Neuronal stem cell (in vitro differentiated cells): ENCODE results near the gene ETNK1.

Experiments used
- DNase-seq: peaks from one replicate; pipeline ENCODE4 v3.0.0-alpha.2; 2013; ENCODE audit warnings: low spot score
- H2AFZ ChIP-seq: one replicate; pipeline ENCODE4 v1.6.1; 2013; ENCODE audit warnings: mild to moderate bottlenecking, low read length, inconsistent platforms
- H2AK5ac ChIP-seq: 2 replicates; pipeline ENCODE4 v1.6.1; 2013; ENCODE audit warnings: low read depth, mild to moderate bottlenecking, inconsistent platforms, low read length, moderate library complexity, mixed read lengths
- H2BK120ac ChIP-seq: 2 replicates; pipeline ENCODE4 v1.6.1; 2013; ENCODE audit warnings: low read depth, mild to moderate bottlenecking, inconsistent platforms, low read length, moderate library complexity, mixed read lengths
- H2BK12ac ChIP-seq: one replicate; pipeline ENCODE4 v1.6.1; 2013; ENCODE audit warnings: low read length, inconsistent platforms
- H2BK15ac ChIP-seq: 2 replicates; pipeline ENCODE4 v1.6.1; 2013; ENCODE audit warnings: mild to moderate bottlenecking, low read length, inconsistent platforms, mixed read lengths
- H2BK5ac ChIP-seq: one replicate; pipeline ENCODE4 v1.6.1; 2013; ENCODE audit warnings: inconsistent platforms, mild to moderate bottlenecking, low read length, moderate library complexity
- H3K14ac ChIP-seq: one replicate; pipeline ENCODE4 v1.6.1; 2013; ENCODE audit warnings: low read length, inconsistent platforms
- H3K18ac ChIP-seq: 2 replicates; pipeline ENCODE4 v1.6.1; 2013; ENCODE audit warnings: low read length, inconsistent platforms
- H3K23ac ChIP-seq: 2 replicates; pipeline ENCODE4 v1.6.1; 2013; ENCODE audit warnings: low read depth, mild to moderate bottlenecking, mixed read lengths, low read length, inconsistent platforms; ENCODE audit not compliant: poor library complexity
- H3K27ac ChIP-seq: replicated peaks from 3 replicates; pipeline ENCODE4 v1.5.1; 2013; ENCODE audit warnings: low read length, inconsistent platforms
- H3K27me3 ChIP-seq, 3 experiments: 2 replicates each; pipeline ENCODE4 v1.6.1; 2013; ENCODE audit warnings: low read length in 3 of 3, mild to moderate bottlenecking in 2 of 3, inconsistent platforms in 1 of 3, low read depth in 1 of 3, mixed read lengths in 1 of 3, moderate library complexity in 1 of 3; ENCODE audit not compliant: control insufficient read depth in 3 of 3, insufficient read depth in 3 of 3
- H3K36me3 ChIP-seq, 2 donors: replicated peaks in 1 of 2; 2 replicates each; pipeline ENCODE4 v1.6.1; 2013; ENCODE audit warnings: low read length in 2 of 2; ENCODE audit not compliant: control insufficient read depth in 2 of 2, insufficient read depth in 2 of 2
- H3K4ac ChIP-seq: 2 replicates; pipeline ENCODE4 v1.6.1; 2013; ENCODE audit warnings: inconsistent platforms, mild to moderate bottlenecking, low read length, moderate library complexity
- H3K4me1 ChIP-seq, 2 donors: 1 replicate in 1 of 2; 2 replicates in 1 of 2; pipeline ENCODE4 v1.6.1; 2013; ENCODE audit warnings: low read length in 2 of 2, low read depth in 1 of 2; ENCODE audit not compliant: control insufficient read depth in 2 of 2, insufficient read depth in 1 of 2
- H3K4me2 ChIP-seq: one replicate; pipeline ENCODE4 v1.6.1; 2013; ENCODE audit warnings: mild to moderate bottlenecking, low read length, inconsistent platforms; ENCODE audit not compliant: insufficient read depth, poor library complexity, severe bottlenecking
- H3K4me3 ChIP-seq, 2 donors: 2 replicates each; pipeline ENCODE4 v1.5.1; 2013; ENCODE audit warnings: low read length in 2 of 2, mild to moderate bottlenecking in 2 of 2, inconsistent platforms in 1 of 2, moderate library complexity in 1 of 2
- H3K79me1 ChIP-seq: one replicate; pipeline ENCODE4 v1.6.1; 2013; ENCODE audit warnings: low read depth, mild to moderate bottlenecking, inconsistent platforms, low read length, moderate library complexity
- H3K9ac ChIP-seq: one replicate; pipeline ENCODE4 v1.6.1; 2013; ENCODE audit warnings: mild to moderate bottlenecking, low read depth, low read length, inconsistent platforms; ENCODE audit not compliant: poor library complexity
- H3K9me3 ChIP-seq, 2 donors: replicated peaks in 1 of 2; 2 replicates each; pipeline versions ENCODE3 to v1.6.1; 2013; ENCODE audit warnings: low read length in 2 of 2, mild to moderate bottlenecking in 2 of 2, inconsistent platforms in 1 of 2, low read depth in 1 of 2, mixed read lengths in 1 of 2, moderate library complexity in 1 of 2; ENCODE audit not compliant: control insufficient read depth in 2 of 2, insufficient read depth in 1 of 2
- H4K8ac ChIP-seq: one replicate; pipeline ENCODE4 v1.6.1; 2013; ENCODE audit warnings: low read depth, mild to moderate bottlenecking, inconsistent platforms, low read length, moderate library complexity
- H4K91ac ChIP-seq: one replicate; pipeline ENCODE4 v1.6.1; 2013; ENCODE audit warnings: low read length, low read depth, mild to moderate bottlenecking, inconsistent platforms; ENCODE audit not compliant: poor library complexity
- WGBS, 2 donors: extraction: QIAGEN DNeasy Blood & Tissue Kit; methylation state at CpG; one replicate each; pipeline ENCODE4 v1.1.7; 2013; ENCODE audit warnings: missing lambda C conversion rate in 2 of 2, mixed read lengths in 1 of 2; ENCODE audit not compliant: insufficient read length in 2 of 2, insufficient replicate concordance in 1 of 2; ENCODE audit errors: extremely low coverage in 2 of 2; 5-methylcytosine and 5-hydroxymethylcytosine counted together

Gene ETNK1

DNA sequence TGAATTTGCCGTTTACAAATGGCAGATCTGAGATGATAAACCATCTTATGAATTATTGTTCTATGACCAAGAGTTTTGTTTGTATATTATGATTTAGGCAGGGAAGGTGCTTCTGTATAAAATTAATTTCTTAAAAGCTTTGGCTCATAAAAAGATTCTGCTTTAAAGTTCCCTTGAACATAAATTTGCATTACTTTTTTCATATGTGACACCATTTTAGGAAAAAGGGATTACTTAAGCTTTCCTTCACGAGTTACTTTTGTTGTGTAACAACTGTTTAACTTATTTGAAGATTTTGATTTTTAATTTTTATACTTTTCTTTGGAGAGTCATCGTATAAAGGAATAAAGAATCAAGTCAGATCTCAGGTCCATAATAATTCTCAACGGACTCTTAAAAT lies 3.3 kb downstream of the ETNK1 start:
- no peak overlapping the region for H2BK120ac ChIP-seq
- no peaks in the 10 kb centered on the region for H3K27me3 ChIP-seq
- H4K91ac ChIP-seq: no peak overlapping the region
- H3K23ac ChIP-seq: no peak overlapping the region
- no peak overlapping the region for H3K14ac ChIP-seq
- H3K4me1 ChIP-seq: peaks cover 3 to 17% of the 10 kb centered on the region in 2 donors
- no peak for DNase-seq
- no peak overlapping the region for H3K4me2 ChIP-seq
- no peak overlapping the region for H2BK5ac ChIP-seq
- no peak overlapping the region for H4K8ac ChIP-seq
- no peaks in the 10 kb centered on the region for H3K9me3 ChIP-seq
- H3K9ac ChIP-seq: no peak overlapping the region
- peaks cover 4% of the 10 kb centered on the region for H3K79me1 ChIP-seq
- no peak overlapping the region for H2BK12ac ChIP-seq
- no peak overlapping the region for H3K18ac ChIP-seq
- H3K36me3 ChIP-seq: peaks cover 0 to 57% of the 10 kb centered on the region in 2 donors
- H3K4me3 ChIP-seq: peak overlapping the region in 1 of 2 donors; percentile 20
- H2AFZ ChIP-seq: no peak overlapping the region
- no peak overlapping the region for H2AK5ac ChIP-seq
- H3K27ac ChIP-seq: no peak overlapping the region
- WGBS, 2 donors: no CpG with 5 or more reads among the region's 4 CpGs
- H2BK15ac ChIP-seq: no peak overlapping the region
- no peak overlapping the region for H3K4ac ChIP-seq

DNA sequence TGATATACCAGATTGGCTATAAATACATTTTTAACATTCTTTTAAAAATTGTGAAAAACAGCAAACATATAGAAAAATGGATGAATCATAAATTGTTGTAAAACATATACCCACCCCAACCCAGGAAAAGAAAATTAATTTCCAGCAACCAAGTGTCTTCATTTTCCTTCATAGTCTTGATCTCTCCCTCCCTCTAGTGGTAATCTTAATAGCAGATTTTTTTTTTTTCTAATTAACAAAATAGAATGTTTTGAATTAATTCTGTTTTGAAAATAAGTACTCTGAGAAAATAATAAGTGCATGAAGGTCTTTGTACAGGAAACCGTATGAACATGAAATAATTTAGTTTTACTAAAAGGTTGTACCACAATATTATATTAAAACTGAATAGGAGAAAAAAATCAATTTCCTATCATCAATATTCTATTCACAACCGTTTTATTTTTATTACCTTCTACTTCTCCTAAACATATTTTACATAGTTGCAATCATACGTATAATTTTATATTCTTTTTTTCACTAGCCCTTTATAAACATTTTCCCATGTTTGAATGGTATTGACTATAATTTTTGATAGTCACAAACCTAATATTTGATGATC lies 7.0 kb downstream of the ETNK1 start:
- H3K9ac ChIP-seq: no peak overlapping the region
- 100% methylated on average over 1 to 2 of the region's 3 CpGs for WGBS, 2 donors
- no peak overlapping the region for H2BK120ac ChIP-seq
- no peak overlapping the region for H2AK5ac ChIP-seq
- H3K4me2 ChIP-seq: no peak overlapping the region
- H3K27me3 ChIP-seq: no peaks in the 10 kb centered on the region
- H3K9me3 ChIP-seq: no peaks in the 10 kb centered on the region
- H3K27ac ChIP-seq: no peak overlapping the region
- no peak overlapping the region for H3K23ac ChIP-seq
- H3K14ac ChIP-seq: no peak overlapping the region
- no peak overlapping the region for H4K8ac ChIP-seq
- no peak overlapping the region for H3K4me3 ChIP-seq
- peaks cover 3% of the 10 kb centered on the region for H3K79me1 ChIP-seq
- H2BK12ac ChIP-seq: no peak overlapping the region
- no peak overlapping the region for H3K4ac ChIP-seq
- H2AFZ ChIP-seq: no peak overlapping the region
- peaks cover 0 to 93% of the 10 kb centered on the region in 2 donors for H3K36me3 ChIP-seq
- H4K91ac ChIP-seq: no peak overlapping the region
- no peak overlapping the region for H2BK15ac ChIP-seq
- DNase-seq: no peak
- peaks cover 2 to 16% of the 10 kb centered on the region in 2 donors for H3K4me1 ChIP-seq
- H2BK5ac ChIP-seq: no peak overlapping the region
- H3K18ac ChIP-seq: no peak overlapping the region

DNA sequence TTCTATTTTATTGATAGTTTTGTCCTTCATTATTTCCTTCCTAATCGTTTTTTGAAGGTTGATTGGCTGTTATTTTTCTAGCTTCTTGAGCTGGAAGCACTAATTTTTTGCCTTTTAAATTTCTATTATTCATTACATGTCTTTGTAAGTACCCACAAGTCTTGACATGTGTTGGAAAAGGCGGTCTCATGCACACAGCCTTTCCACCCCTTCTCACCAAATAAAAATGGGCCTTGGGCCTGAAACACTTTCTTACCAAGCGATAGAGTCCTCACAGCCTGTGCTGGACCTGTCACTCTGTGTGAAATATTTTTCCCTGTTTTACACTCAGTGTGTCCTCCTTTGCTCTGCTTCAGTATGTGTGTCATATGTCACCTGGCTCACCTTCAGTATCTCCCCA lies 9.9 kb downstream of the ETNK1 start:
- Histone ChIP-seq H2BK120ac (no peak overlapping the region), H4K91ac (no peak overlapping the region), H2BK5ac (no peak overlapping the region), H3K36me3 (peaks cover 0 to 67% of the 10 kb centered on the region in 2 donors), H3K27me3 (no peaks in the 10 kb centered on the region), H3K9me3 (no peaks in the 10 kb centered on the region), H2AK5ac (no peak overlapping the region), H3K27ac (no peak overlapping the region), H2BK15ac (no peak overlapping the region), H2AFZ (no peak overlapping the region), H3K79me1 (peaks cover 3% of the 10 kb centered on the region), H3K4ac (no peak overlapping the region), H3K14ac (no peak overlapping the region), H3K4me2 (no peak overlapping the region), H2BK12ac (no peak overlapping the region), H3K23ac (no peak overlapping the region), H3K18ac (no peak overlapping the region), H3K4me1 (peaks cover 0 to 2% of the 10 kb centered on the region in 2 donors), H3K9ac (no peak overlapping the region), H4K8ac (no peak overlapping the region), H3K4me3 (no peak overlapping the region)
- DNase-seq: no peak
- WGBS, 2 donors: no CpG with 5 or more reads among the region's 3 CpGs

DNA sequence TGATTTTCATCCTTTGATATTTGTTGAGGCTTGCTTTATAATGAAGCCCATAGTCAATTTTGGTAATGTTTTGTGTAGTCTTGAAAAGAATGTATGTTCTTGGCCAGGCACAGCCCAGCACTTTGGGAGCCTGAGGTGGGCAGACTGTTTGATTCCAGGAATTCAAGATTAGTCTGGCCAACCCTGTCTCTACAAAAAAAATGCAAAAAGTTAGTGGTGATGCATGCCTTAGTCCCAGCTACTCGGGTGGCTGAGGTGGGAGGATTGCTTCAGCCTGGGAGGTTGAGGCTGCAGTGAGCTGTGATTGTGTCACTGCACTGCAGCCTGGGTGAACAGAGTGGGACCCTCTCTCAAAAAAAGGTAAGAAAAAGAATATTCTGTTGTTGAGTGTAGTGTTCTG lies 10.8 kb downstream of the ETNK1 start:
- peaks cover 0 to 2% of the 10 kb centered on the region in 2 donors for H3K4me1 ChIP-seq
- DNase-seq: no peak
- no peaks in the 10 kb centered on the region for H3K27me3 ChIP-seq
- H3K14ac ChIP-seq: no peak overlapping the region
- no peak overlapping the region for H4K8ac ChIP-seq
- H4K91ac ChIP-seq: no peak overlapping the region
- H3K4me2 ChIP-seq: no peak overlapping the region
- no peak overlapping the region for H2BK5ac ChIP-seq
- no peak overlapping the region for H3K4ac ChIP-seq
- H3K18ac ChIP-seq: no peak overlapping the region
- H3K27ac ChIP-seq: no peak overlapping the region
- H3K36me3 ChIP-seq: peaks cover 0 to 61% of the 10 kb centered on the region in 2 donors
- H3K23ac ChIP-seq: no peak overlapping the region
- no peak overlapping the region for H2AFZ ChIP-seq
- H3K9ac ChIP-seq: no peak overlapping the region
- peaks cover 3% of the 10 kb centered on the region for H3K79me1 ChIP-seq
- H2AK5ac ChIP-seq: no peak overlapping the region
- no peaks in the 10 kb centered on the region for H3K9me3 ChIP-seq
- no peak overlapping the region for H2BK120ac ChIP-seq
- H2BK12ac ChIP-seq: no peak overlapping the region
- no peak overlapping the region for H3K4me3 ChIP-seq
- H2BK15ac ChIP-seq: no peak overlapping the region
- no CpG with 5 or more reads among the region's 1 CpG for WGBS, 2 donors
